Epithelial cell of proximal tubule (primary cell): Measurements from ENCODE around the gene GRID1. TPM values are rescaled to one million over a fixed set of nuclear protein-coding genes. Genes with fewer than 3 reads are reported as not detected.

Experiments used
- DNase-seq: peaks from one replicate; pipeline ENCODE4 v3.0.0-alpha.2; 2011; ENCODE audit warnings: low read depth
- H3K4me3 ChIP-seq: 2 replicates; pipeline ENCODE4 v1.5.1; 2011; ENCODE audit warnings: low read depth, mild to moderate bottlenecking, low read length
- CTCF ChIP-seq: conservative IDR thresholded peaks from 2 replicates; pipeline ENCODE4 v1.5.1; 2012; ENCODE audit warnings: low read depth, mild to moderate bottlenecking, low read length
- total RNA-seq: library from RNA; depleted of rRNA; stranded (reverse); fragments of >200 nt; gene quantifications from 2 replicates; pipeline ENCODE4 v1.2.3, GENCODE V29; 2015

The GRID1 gene
- total RNA-seq, 1 donor from 2014 or later = 0.52 TPM

DNA sequence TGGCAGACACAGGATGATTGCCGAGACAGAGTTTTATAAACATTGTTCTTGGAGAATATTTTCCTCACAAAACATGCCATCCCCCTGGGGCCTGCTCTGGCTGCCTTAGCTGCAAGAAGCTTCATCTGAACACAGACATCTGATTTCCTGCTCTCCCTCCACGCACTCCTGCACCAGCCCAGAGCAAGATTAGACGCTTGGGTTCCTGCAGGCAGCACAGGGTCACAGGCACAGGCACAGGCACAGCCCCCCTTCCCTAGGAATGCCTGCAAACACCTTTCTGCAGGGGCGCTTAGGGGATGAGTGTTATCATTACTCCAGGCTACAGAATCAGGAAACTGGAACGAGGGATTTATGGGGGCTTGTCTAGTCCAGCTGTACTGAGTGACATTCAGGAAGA is 450.3 kb downstream of the GRID1 start:
- no peak for TF ChIP-seq CTCF
- no peak for DNase-seq
- H3K4me3 ChIP-seq = no peak overlapping the region

DNA sequence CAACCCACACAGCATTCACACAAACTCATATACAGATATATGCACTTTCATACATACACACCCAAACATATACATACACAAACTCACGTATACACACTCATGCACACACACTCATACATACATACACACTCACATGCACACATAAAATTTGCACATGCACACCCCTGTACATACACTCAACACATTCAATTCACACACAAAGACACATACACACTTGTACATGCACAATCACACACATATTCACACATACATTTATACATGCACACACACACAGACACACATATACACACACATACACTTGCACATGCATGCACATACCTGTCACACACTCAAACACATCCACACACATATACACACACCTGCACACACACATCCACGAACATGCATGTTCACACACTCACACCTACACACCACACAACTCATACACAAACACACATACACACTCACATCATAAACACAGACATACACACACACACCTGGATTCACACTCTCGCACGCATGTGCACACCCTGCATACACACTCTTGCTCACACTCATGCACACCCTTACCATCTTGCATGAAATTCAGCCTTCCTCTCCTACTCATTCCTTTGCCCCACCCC is 451.2 kb downstream of the GRID1 start:
- no peak overlapping the region for H3K4me3 ChIP-seq
- DNase-seq = no peak
- no peak for TF ChIP-seq CTCF

DNA sequence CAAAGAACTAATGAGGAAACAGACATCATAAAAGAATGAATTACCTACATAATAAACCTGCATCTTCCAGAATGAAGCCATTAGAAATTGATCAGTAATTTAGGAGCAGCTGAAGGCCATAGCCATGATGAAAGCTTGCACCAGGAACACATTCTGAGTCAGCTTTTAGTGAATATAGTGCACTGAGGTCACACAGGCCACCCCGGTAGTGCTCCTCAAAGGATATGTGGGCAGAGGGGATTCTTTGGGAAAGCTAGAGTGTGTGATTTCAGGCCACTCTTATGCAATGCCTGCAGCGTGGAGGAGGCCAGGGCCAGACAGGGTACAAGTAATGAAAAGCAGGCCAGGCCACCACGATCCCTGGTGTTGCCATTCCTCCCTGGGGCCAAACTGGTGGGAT is 451.9 kb downstream of the GRID1 start:
- DNase-seq = no peak
- no peak overlapping the region for H3K4me3 ChIP-seq
- TF ChIP-seq CTCF = no peak

- no peak overlapping the region for H3K4me3 ChIP-seq
- no peak for TF ChIP-seq CTCF
- DNase-seq = no peak
These were observed 458.1 kb downstream of the GRID1 start for GRCh38 chr10:85908462-85908861.

DNA sequence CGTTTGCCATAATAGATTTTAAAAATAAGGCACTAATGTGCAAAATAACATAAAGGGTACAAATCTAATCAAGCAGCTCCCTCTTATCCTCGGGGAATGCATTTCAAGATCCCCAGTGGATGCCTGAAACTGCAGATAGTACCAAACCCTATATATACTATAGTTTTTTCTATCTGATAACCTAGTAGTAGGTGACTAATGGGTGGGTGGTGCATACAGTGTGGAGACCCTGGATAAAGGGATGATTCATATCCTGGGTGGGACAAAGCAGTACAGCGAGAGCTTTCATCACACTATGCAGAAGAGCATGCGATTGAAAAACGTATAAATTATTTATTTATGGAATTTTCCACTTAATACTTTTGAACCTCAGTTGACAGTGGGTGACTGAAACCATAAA is 464.5 kb downstream of the GRID1 start:
- H3K4me3 ChIP-seq = no peak overlapping the region
- DNase-seq = no peak
- TF ChIP-seq CTCF = no peak

DNA sequence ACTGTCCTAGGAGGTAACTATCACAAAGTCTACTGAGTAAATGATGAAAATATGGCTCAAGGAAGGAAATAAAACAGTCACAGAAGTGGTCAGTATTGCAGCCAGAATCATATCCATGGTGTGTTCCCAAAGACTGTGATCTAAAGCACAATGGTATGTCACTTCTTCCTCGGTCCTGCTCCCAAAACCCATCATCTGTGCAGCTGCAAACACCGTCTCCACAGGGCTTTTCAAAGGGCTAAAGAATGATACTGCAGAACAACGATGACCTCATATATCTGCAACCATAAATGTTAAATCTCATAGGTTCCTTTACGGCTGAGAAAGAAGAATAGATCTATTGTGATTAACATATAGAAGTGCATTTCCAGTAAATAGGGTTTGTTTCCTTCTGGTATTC is 465.0 kb downstream of the GRID1 start:
- no peak for DNase-seq
- no peak for TF ChIP-seq CTCF
- H3K4me3 ChIP-seq = no peak overlapping the region

GRCh38 chr10:85900487-85900886 is 466.1 kb downstream of the GRID1 start:
- DNase-seq = no peak
- TF ChIP-seq CTCF = no peak
- H3K4me3 ChIP-seq = no peak overlapping the region
